Muscle layer of duodenum (tissue), 2 donors: ENCODE results near the gene RGS5.

Experiments used
- H3K27ac ChIP-seq: one replicate; pipeline ENCODE4 v1.7.0; 2013; ENCODE audit warnings: mild to moderate bottlenecking, low read length
- H3K27me3 ChIP-seq: one replicate; pipeline ENCODE4 v1.7.0; 2013; ENCODE audit warnings: low read depth, mild to moderate bottlenecking, control low read depth, low read length
- H3K36me3 ChIP-seq, 2 donors: one replicate each; pipeline ENCODE4 v1.7.0; 2013; ENCODE audit warnings: low read length in 2 of 2, control low read depth in 1 of 2, mild to moderate bottlenecking in 1 of 2; ENCODE audit not compliant: insufficient read depth in 2 of 2, control insufficient read depth in 1 of 2
- H3K4me1 ChIP-seq, 2 donors: one replicate each; pipeline ENCODE4 v1.7.0; 2013; ENCODE audit warnings: low read length in 2 of 2, mild to moderate bottlenecking in 2 of 2, control low read depth in 1 of 2, moderate library complexity in 1 of 2; ENCODE audit not compliant: insufficient read depth in 2 of 2, control insufficient read depth in 1 of 2
- H3K4me3 ChIP-seq, 2 donors: one replicate each; pipeline ENCODE4 v1.7.0; 2013; ENCODE audit warnings: low read length in 2 of 2, low read depth in 1 of 2, mild to moderate bottlenecking in 1 of 2
- H3K9me3 ChIP-seq, 2 donors: one replicate each; pipeline ENCODE4 v1.7.0; 2013; ENCODE audit warnings: low read length in 2 of 2, control low read depth in 1 of 2, mild to moderate bottlenecking in 1 of 2; ENCODE audit not compliant: control insufficient read depth in 1 of 2
- donor health status: healthy.

The RGS5 gene

DNA sequence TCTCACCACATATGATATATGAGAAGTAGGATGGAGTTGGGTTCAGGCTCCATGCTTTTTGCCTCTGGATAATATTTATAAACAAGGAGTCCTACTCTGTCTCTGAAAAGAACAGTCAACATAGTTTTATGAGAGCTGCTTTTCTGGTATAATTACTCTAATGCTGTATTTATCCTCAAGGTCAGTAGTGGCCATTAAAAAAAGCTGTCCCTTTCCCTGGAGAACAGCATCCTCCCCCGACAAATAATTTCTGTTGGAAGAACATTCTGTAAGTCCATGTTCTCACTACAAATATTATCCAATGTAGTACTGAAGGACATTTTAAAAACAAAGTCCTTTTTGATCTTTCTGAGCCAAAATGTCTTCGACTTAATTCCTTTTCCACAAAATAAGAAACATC is 9.0 kb upstream of the RGS5 start:
- no peaks in the 10 kb centered on the region for H3K9me3 ChIP-seq
- H3K4me1 ChIP-seq = no peaks in the 10 kb centered on the region
- H3K27me3 ChIP-seq = no peaks in the 10 kb centered on the region
- no peak overlapping the region for H3K4me3 ChIP-seq
- H3K36me3 ChIP-seq = no peaks in the 10 kb centered on the region
- H3K27ac ChIP-seq = no peak overlapping the region

DNA sequence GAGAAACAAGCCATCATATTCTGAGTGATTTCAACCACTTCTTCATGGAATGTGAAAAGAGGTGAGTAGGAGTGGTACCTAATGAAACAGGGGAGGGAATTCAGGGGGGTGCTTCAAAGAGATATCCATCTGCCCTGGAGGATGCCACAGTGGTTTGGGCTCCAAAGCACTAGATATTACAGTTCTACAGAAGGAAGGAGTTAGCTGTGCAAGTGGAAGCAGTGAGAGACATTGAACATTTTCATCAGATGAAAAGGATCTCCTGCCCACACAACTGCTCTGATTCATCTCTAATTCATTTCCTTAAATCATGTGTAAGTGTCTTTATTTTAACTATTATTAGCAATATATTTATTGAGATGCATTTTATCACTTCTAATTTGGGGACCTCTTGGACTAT is 2.8 kb upstream of the RGS5 start:
- no peak overlapping the region for H3K27ac ChIP-seq
- H3K4me3 ChIP-seq = no peak overlapping the region
- H3K9me3 ChIP-seq = no peaks in the 10 kb centered on the region
- no peaks in the 10 kb centered on the region for H3K36me3 ChIP-seq
- H3K4me1 ChIP-seq = no peaks in the 10 kb centered on the region
- no peaks in the 10 kb centered on the region for H3K27me3 ChIP-seq

DNA sequence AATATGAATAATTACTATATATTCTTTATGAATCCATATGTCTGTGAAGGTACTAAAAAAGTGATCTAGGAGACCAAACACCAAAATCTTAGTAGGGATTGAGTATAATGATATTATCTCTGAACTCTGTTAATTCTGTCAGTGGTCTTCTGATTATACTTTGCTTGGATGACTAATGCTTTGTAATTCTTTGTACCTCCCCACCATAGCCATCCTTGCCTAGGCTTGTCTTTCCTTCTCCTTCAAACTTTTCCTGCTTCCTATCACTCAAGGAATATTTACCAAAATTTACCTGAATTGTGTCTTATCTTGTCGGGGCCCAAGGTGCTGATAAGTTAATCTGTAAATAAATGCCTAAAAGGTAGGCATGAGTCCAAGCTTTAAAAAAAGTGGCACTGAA is 845 bp upstream of the RGS5 start:
- Histone ChIP-seq H3K4me3 (no peak overlapping the region), H3K27ac (peak overlapping the region; percentile 14), H3K36me3 (no peaks in the 10 kb centered on the region), H3K27me3 (no peaks in the 10 kb centered on the region), H3K4me1 (no peaks in the 10 kb centered on the region), H3K9me3 (no peaks in the 10 kb centered on the region)

DNA sequence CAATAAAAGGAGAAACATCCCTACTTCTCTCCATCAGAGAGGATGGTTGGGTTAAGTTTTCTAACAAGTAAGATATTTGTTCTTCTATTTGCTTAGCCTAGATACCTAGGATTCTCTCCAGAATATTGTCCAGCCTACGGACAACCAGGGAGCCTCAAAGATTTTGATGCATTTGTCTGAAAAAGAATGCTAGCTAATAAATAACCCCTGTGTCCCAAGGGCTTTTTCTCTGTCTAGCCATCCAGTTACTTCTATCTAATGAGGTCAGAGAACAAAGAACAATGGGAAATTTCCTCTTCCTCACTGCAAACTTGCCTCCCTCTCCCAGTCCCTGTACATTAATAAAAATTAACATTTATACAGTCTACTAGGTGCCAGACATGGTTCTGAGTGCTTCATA is 810 bp downstream of the RGS5 start:
- Histone ChIP-seq H3K36me3 (no peaks in the 10 kb centered on the region), H3K4me1 (peaks cover 0 to 4% of the 10 kb centered on the region in 2 donors), H3K9me3 (no peaks in the 10 kb centered on the region), H3K27me3 (no peaks in the 10 kb centered on the region), H3K27ac (peak overlapping the region; percentile 74), H3K4me3 (peak overlapping the region; percentile 56 to 68)

DNA sequence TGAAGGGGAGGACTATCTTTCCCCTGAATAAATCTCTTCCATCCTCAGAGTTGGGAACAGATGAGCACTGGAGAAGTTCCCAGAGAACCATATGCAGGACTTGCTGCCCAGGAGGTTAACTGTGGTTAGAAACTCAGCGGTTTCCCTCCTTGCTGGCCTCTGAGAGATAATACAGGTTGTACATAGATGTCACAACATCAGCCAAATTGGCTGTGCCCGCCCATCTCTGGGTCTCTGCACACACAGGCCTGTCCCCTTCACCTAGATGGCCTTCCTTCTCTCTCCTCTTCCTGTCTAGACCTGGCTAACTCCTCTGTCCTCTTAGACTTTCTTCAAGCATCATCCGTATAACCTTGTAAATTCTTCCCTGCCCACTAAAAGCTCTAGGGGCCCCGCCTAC is 5.7 kb downstream of the RGS5 start:
- H3K36me3 ChIP-seq = no peaks in the 10 kb centered on the region
- no peaks in the 10 kb centered on the region for H3K27me3 ChIP-seq
- H3K27ac ChIP-seq = no peak overlapping the region
- H3K4me3 ChIP-seq = no peak overlapping the region
- H3K9me3 ChIP-seq = no peaks in the 10 kb centered on the region
- H3K4me1 ChIP-seq = peaks cover 0 to 10% of the 10 kb centered on the region in 2 donors

DNA sequence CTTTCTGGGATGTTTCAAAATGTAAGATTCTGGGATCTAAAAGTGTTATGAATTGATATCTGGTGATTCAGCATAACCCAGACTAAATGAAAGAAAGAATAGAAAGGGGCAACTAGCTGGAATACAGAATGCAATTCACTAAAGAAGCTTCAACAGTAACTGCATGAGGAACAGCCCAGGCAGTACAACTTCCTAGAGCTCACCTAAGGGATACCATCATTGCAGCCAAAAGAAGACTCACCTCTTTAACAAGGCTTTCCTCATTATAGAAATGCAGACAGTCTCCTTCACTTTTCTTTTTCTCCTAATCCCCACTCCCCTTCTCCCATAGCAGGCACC is 6.3 kb downstream of the RGS5 start:
- Histone ChIP-seq H3K9me3 (no peaks in the 10 kb centered on the region), H3K36me3 (no peaks in the 10 kb centered on the region), H3K4me1 (peaks cover 0 to 10% of the 10 kb centered on the region in 2 donors), H3K4me3 (no peak overlapping the region), H3K27ac (no peak overlapping the region), H3K27me3 (no peaks in the 10 kb centered on the region)

DNA sequence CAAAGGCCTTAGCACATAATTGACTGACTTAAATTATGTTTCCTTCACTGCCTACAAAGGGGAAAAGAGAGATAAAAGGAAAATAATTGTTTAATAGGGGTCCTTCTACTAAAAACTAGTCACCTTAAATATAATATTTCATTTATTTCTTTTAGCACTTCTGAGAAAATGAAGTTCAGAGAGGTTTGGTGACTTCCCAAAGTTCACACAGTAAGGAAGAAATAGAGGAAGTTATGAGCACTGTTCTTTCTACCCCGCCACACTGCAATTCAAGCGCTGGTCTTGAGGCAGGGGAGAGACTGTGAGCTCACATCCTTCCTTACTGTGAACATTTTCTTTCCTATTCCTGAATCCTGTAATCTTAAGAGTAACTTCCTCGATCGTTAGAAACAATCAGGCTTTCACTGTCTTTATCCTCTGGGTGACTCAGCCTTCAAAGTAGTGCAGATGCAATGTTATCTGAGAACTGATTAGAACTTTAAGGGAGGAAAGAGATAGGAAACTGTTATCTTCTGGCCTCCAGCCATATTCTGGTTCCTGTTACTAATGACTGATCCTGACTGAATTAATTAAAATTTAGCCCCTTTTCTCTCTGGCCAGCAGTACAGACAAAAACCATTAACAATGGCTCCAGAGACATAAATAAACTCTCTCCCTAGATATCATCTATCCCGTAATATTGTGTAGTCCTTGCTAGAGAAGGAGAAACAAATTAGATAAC is 6.8 kb downstream of the RGS5 start:
- Histone ChIP-seq H3K4me3 (no peak overlapping the region), H3K27me3 (no peaks in the 10 kb centered on the region), H3K4me1 (peaks cover 0 to 10% of the 10 kb centered on the region in 2 donors), H3K36me3 (no peaks in the 10 kb centered on the region), H3K27ac (no peak overlapping the region), H3K9me3 (no peaks in the 10 kb centered on the region)

DNA sequence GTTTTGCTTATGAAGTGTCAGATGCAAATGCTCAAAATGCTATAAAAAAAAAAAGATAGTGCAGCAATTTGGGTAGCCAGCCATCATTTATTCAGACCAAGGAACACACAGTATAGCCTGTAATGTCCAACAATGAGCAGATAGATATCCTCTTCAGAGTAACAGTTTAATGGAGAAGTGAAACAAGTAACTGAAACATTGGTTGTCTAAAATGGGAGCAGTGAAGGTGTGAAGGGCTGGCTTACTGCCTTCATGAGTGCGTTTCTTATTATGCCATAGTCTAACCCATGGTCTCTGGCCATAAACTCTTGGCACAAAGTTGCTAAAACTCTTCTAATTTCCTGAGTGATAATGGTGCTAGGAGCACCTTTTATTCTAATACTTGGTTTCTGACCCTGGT is 11.4 kb downstream of the RGS5 start:
- no peaks in the 10 kb centered on the region for H3K9me3 ChIP-seq
- H3K4me3 ChIP-seq = no peak overlapping the region
- H3K27me3 ChIP-seq = no peaks in the 10 kb centered on the region
- no peak overlapping the region for H3K27ac ChIP-seq
- no peaks in the 10 kb centered on the region for H3K36me3 ChIP-seq
- H3K4me1 ChIP-seq = peaks cover 0 to 6% of the 10 kb centered on the region in 2 donors

DNA sequence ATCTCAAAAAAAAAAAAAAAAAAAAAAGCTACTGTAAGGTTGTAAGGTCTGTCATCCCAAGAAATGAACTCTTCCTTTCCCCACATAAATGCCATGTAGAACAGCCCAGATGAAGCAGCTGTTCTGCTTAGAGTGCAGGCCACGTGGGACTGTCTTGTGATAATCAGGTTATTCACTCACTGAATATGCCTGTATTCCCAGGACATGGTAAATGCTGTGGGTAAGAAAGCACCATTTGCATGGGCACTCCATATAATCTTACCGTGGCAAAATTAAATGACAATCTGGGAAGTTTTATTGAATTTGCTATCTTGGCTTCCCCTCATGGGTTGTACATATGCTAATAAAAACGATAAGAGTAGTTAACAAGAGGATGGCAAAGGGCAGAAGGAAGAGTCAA is 13.8 kb downstream of the RGS5 start:
- H3K36me3 ChIP-seq = no peaks in the 10 kb centered on the region
- no peaks in the 10 kb centered on the region for H3K4me1 ChIP-seq
- no peak overlapping the region for H3K27ac ChIP-seq
- no peak overlapping the region for H3K4me3 ChIP-seq
- no peaks in the 10 kb centered on the region for H3K9me3 ChIP-seq
- no peaks in the 10 kb centered on the region for H3K27me3 ChIP-seq

DNA sequence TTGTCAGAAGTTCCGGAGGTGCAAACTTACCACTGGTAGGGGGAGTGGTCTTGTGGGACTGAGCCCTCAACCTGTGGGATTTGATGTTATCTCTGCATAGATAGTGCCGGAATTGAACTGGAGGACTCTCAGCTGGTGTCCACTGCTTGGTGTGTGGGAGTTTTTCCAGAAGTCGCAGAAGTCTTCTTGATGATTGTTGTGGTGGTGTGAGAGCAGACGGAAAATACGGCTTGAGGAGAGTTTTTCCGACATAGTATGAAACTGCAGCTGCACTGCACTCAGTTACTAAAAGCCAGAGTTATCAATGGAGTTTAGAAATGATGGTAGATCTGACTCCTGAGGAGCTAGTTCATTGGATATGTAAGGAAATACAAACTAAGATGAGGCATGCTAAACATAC is 14.9 kb downstream of the RGS5 start:
- Histone ChIP-seq H3K4me3 (no peak overlapping the region), H3K27ac (no peak overlapping the region), H3K27me3 (no peaks in the 10 kb centered on the region), H3K36me3 (no peaks in the 10 kb centered on the region), H3K9me3 (no peaks in the 10 kb centered on the region), H3K4me1 (no peaks in the 10 kb centered on the region)

DNA sequence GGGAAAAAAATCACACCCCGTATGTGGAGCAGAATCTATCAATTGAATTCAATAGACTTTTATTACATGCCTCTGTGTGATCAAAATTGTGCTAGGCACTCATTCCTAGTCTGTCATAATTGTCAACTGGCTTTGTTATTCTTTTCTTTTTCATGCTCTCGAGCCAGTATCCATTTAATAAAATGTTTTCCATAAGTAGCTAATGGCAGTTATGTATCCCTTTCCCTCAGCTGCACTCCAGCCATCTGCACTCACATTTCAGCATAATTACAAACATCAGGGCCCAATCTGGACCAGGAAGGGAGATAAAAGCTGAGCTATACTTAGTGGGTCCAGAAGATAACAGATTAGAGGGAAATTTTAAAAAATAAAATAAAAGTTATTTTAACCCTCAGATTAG is 15.9 kb downstream of the RGS5 start:
- Histone ChIP-seq H3K4me3 (no peak overlapping the region), H3K9me3 (no peaks in the 10 kb centered on the region), H3K27me3 (no peaks in the 10 kb centered on the region), H3K4me1 (no peaks in the 10 kb centered on the region), H3K27ac (no peak overlapping the region), H3K36me3 (no peaks in the 10 kb centered on the region)

DNA sequence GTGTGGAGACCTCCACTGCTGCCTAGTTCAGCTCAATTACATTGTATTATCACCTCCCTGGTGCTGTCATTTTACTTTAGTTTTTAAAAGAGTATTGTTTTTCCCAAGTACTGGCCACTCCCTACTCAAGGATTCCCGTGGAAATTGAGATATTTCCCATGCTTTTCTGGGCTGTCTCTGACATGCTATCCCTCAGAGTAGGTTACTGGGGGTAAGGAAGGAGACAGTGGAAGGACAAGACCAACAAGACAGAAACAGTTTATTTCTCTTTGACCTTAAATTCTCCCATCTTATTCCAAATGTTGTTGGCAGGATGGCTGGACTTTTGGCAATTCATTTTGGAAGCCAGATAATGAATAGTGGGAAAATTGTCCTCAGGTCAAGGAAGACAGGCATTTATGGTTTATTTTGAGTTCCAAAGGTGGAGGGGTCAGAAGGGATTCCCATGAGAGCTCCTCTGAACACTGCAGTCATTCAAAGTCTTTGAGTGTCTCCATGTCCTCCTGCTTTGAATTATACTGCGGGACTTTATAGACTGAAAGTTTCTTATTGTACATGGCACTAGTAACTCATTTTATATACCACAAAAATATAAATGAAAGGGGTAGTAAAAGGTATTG is 20.3 kb downstream of the RGS5 start:
- Histone ChIP-seq H3K27me3 (no peaks in the 10 kb centered on the region), H3K36me3 (no peaks in the 10 kb centered on the region), H3K4me1 (peaks cover 0 to 8% of the 10 kb centered on the region in 2 donors), H3K9me3 (no peaks in the 10 kb centered on the region), H3K27ac (no peak overlapping the region), H3K4me3 (no peak overlapping the region)
